ENCODE measurements around the gene OR52E8.

OR52E8 gene

DNA sequence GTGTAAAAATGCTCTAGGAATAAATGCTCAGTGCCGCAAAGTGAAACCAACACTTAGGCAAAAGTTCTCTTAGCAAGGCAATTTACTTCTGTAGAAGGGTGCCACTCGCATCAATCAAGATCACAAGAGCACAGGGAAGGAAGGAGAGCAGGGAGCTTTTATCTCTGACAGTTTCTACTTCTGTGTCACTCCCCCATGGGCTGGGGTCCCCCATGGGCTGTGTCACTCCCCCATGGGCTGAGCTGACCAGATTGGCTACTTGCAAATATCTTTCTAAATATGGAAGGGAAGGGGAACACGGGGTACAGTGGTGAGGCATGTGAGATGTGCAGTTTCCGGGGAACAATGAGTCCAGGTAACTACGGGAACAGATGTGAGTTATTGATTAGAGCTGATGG lies 48.4 kb downstream of the OR52E8 start:
- DNase-seq (ENCODE audit: extremely low read depth, low read depth), result no peak
- TF ChIP-seq, protein P1, sequence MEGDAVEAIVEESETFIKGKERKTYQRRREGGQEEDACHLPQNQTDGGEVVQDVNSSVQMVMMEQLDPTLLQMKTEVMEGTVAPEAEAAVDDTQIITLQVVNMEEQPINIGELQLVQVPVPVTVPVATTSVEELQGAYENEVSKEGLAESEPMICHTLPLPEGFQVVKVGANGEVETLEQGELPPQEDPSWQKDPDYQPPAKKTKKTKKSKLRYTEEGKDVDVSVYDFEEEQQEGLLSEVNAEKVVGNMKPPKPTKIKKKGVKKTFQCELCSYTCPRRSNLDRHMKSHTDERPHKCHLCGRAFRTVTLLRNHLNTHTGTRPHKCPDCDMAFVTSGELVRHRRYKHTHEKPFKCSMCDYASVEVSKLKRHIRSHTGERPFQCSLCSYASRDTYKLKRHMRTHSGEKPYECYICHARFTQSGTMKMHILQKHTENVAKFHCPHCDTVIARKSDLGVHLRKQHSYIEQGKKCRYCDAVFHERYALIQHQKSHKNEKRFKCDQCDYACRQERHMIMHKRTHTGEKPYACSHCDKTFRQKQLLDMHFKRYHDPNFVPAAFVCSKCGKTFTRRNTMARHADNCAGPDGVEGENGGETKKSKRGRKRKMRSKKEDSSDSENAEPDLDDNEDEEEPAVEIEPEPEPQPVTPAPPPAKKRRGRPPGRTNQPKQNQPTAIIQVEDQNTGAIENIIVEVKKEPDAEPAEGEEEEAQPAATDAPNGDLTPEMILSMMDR (IDR thresholded peaks at IDR 0.05; ENCODE audit: low read depth, low read length, missing control alignments), result no peak
- peak overlapping the region; percentile 29 for H3K4me3 ChIP-seq (replicated peaks; ENCODE audit: low read depth, low read length)

GRCh38 chr11:5808500-5809121 lies 48.9 kb downstream of the OR52E8 start, which contains the start of gene OR52N2:
OR52N2 (plus strand) TSS chr11:5808924; CDS start chr11:5820336, 11,412 bp downstream.
- H3K4me3 ChIP-seq (replicated peaks; ENCODE audit: low read depth, low read length), result peak within 1 kb of the TSS; percentile 29

DNA sequence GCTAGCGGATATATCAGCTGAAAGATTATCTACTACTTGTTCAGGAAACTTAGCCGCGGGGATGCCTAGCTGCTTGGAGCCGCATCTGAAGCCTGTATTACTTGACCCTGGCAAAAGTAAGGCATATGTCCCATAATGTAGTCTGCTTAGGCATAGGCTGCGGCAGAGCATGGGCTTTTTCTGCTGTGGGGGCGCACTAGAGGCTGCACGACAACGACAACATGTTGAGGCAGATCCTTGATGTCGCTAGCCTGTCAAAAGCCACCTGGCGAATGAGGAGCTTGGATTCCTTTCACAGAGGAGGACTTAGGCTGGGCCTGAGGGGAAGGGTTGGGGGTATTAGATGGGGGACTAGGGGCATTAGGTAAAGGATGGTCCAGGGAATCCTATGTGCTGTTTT lies 49.9 kb downstream of the OR52E8 start:
- no peak overlapping the region for H3K4me3 ChIP-seq (replicated peaks; ENCODE audit: low read depth, low read length)
- no peak for DNase-seq (ENCODE audit: extremely low read depth, low read depth)
- TF ChIP-seq, protein P1 (IDR thresholded peaks at IDR 0.05; ENCODE audit: low read depth, low read length, missing control alignments), result no peak

More at GRCh38 chr11:5808500-5809121, 48.9 kb downstream of the OR52E8 start, which contains the start of gene OR52N2:
- TF ChIP-seq, protein P1 (IDR thresholded peaks at IDR 0.05; ENCODE audit: low read depth, low read length, missing control alignments), result peak; percentile 78
- DNase-seq (ENCODE audit: extremely low read depth, low read depth), result peak; percentile 47
